H1 (cell line): ENCODE data around the gene EEF1A2.

Experiments
- ATF2 ChIP-seq: IDR thresholded peaks from 2 replicates; pipeline ENCODE4 v1.6.1; 2012; ENCODE audit warnings: low read length, inconsistent platforms
- CEBPB ChIP-seq: IDR thresholded peaks from 2 replicates; pipeline ENCODE4 v1.6.1; 2012; ENCODE audit warnings: low read depth, low read length
- CTCF ChIP-seq, 3 experiments: IDR thresholded peaks; 1 replicate in 2 of 3; 2 replicates in 1 of 3; pipeline versions ENCODE4 v1.5.1 to v1.6.1; 2011; ENCODE audit warnings: low read length in 3 of 3, mild to moderate bottlenecking in 3 of 3, inconsistent platforms in 2 of 3, low read depth in 1 of 3, moderate library complexity in 1 of 3; ENCODE audit not compliant: insufficient read depth in 1 of 3; ENCODE audit errors: control extremely low read depth in 1 of 3
- E2F6 ChIP-seq: IDR thresholded peaks from 2 replicates; pipeline ENCODE4 v1.6.1; 2012; ENCODE audit warnings: inconsistent platforms
- EP300 ChIP-seq, 2 experiments: IDR thresholded peaks; 1 replicate in 1 of 2; 2 replicates in 1 of 2; pipeline ENCODE4 v1.6.1; 2011 to 2012; ENCODE audit warnings: low read depth in 2 of 2, low read length in 2 of 2, mild to moderate bottlenecking in 2 of 2, borderline replicate concordance in 1 of 2, inconsistent platforms in 1 of 2, moderate library complexity in 1 of 2
- EZH2 ChIP-seq: fragments of 200-600 bp; sonication (generic); IDR thresholded peaks from 2 replicates; pipeline ENCODE4 v1.7.1; 2012; ENCODE audit warnings: low read depth, mild to moderate bottlenecking, moderate library complexity, low read length, inconsistent platforms; ENCODE audit not compliant: severe bottlenecking
- POLR2A ChIP-seq, 2 experiments: IDR thresholded peaks; 1 replicate in 1 of 2; 2 replicates in 1 of 2; pipeline ENCODE4 v1.6.1; 2011; ENCODE audit warnings: low read depth in 2 of 2, low read length in 2 of 2, mild to moderate bottlenecking in 2 of 2; ENCODE audit errors: control extremely low read depth in 1 of 2
- POLR2AphosphoS5 ChIP-seq: IDR thresholded peaks from 2 replicates; pipeline ENCODE4 v1.6.1; 2011; ENCODE audit warnings: low read depth, low read length
- ZNF274 ChIP-seq: IDR thresholded peaks from 2 replicates; pipeline ENCODE4 v1.7.0; 2012; ENCODE audit warnings: low read length, borderline replicate concordance; ENCODE audit errors: extremely low read depth

- TF ChIP-seq EZH2 (no peak), CTCF (IDR thresholded peaks at IDR 0.05; ENCODE audit: control extremely low read depth in 1 of 3, insufficient read depth in 1 of 3, low read depth in 1 of 3, low read length in 3 of 3) (no peak), POLR2A (IDR thresholded peaks at IDR 0.05; ENCODE audit: control extremely low read depth in 1 of 2, low read depth in 2 of 2, low read length in 2 of 2) (no peak), POLR2AphosphoS5 (no peak), ZNF274 (no peak), CEBPB (no peak), EP300 (IDR thresholded peaks at IDR 0.05; ENCODE audit: borderline replicate concordance in 1 of 2, low read depth in 2 of 2, low read length in 2 of 2) (no peak), E2F6 (no peak), ATF2 (no peak)
Measured at GRCh38 chr20:63448031-63448430, 50.9 kb downstream of the EEF1A2 start.
